ENCODE data around the gene VDAC2.
A peak's percentile ranks its signal among the peaks of the same experiment; 100 is the strongest.

Gene VDAC2

GRCh38 chr10:75231672-75232581, 21.3 kb downstream of the VDAC2 start:
- no peak for DNase-seq

GRCh38 chr10:75233444-75234016, 22.9 kb downstream of the VDAC2 start:
- DNase-seq = no peak

- DNase-seq = peak; percentile 65
Measured at GRCh38 chr10:75234017-75234682, 23.6 kb downstream of the VDAC2 start.

GRCh38 chr10:75234683-75235374, 24.2 kb downstream of the VDAC2 start:
- no peak for DNase-seq

GRCh38 chr10:75235375-75236177, 25.0 kb downstream of the VDAC2 start, which contains the start of gene COMTD1:
Gene COMTD1 (minus strand): TSS chr10:75235957. CDS start chr10:75235928, 29 bp downstream.
- DNase-seq = peak; percentile 73

- no peak for DNase-seq
Measured at GRCh38 chr10:75236178-75236825, 25.7 kb downstream of the VDAC2 start.

- DNase-seq = no peak
Measured at GRCh38 chr10:75238182-75239095, 27.8 kb downstream of the VDAC2 start.

- no peak for DNase-seq
Measured at GRCh38 chr10:75239096-75239790, 28.6 kb downstream of the VDAC2 start.

- DNase-seq = no peak
Measured at GRCh38 chr10:75240329-75241076, 29.9 kb downstream of the VDAC2 start.

GRCh38 chr10:75243426-75243825, 32.8 kb downstream of the VDAC2 start:
- no peak for DNase-seq

- no peak for DNase-seq
Measured at GRCh38 chr10:75244487-75245353, 34.1 kb downstream of the VDAC2 start.

GRCh38 chr10:75245354-75246250, 35.0 kb downstream of the VDAC2 start:
- no peak for DNase-seq

GRCh38 chr10:75246506-75246905, 35.9 kb downstream of the VDAC2 start:
- DNase-seq = no peak

GRCh38 chr10:75247797-75248196, 37.2 kb downstream of the VDAC2 start:
- no peak for DNase-seq

- no peak for DNase-seq
Measured at GRCh38 chr10:75250934-75251333, 40.3 kb downstream of the VDAC2 start.

GRCh38 chr10:75253281-75254220, 43.0 kb downstream of the VDAC2 start:
- DNase-seq = no peak
